GM18507 (cell line): ENCODE data around the gene CCDC3.

Experiments used
- DNase-seq: peaks from one replicate; pipeline ENCODE4 v3.0.0; 2011; ENCODE audit warnings: low read depth; ENCODE audit not compliant: insufficient read length; ENCODE audit errors: extremely low spot score
- FAIRE-seq: peaks from 2 replicates; lab custom pipeline; 2011; peaks lifted over from hg19 to GRCh38; lab: Jason Lieb, UNC

Gene CCDC3

GRCh38 chr10:12937527-12937926 lies 64.0 kb downstream of the CCDC3 start:
- FAIRE-seq (no peak), DNase-seq (no peak)

- DNase-seq (no peak), FAIRE-seq (no peak)
Observed at GRCh38 chr10:12934777-12935176, 66.7 kb downstream of the CCDC3 start.

- no peak for DNase-seq
- FAIRE-seq = no peak
Observed at GRCh38 chr10:12929381-12929780, 72.1 kb downstream of the CCDC3 start.

- no peak for DNase-seq
- no peak for FAIRE-seq
Observed at GRCh38 chr10:12928571-12928970, 72.9 kb downstream of the CCDC3 start.

- DNase-seq = no peak
- FAIRE-seq = no peak
Observed at GRCh38 chr10:12927896-12928295, 73.6 kb downstream of the CCDC3 start.

- no peak for DNase-seq
- no peak for FAIRE-seq
Observed at GRCh38 chr10:12925845-12926244, 75.7 kb downstream of the CCDC3 start.

- FAIRE-seq (no peak), DNase-seq (no peak)
Observed at GRCh38 chr10:12924911-12925310, 76.6 kb downstream of the CCDC3 start.

GRCh38 chr10:12922117-12922900 lies 79.2 kb downstream of the CCDC3 start:
- FAIRE-seq (no peak), DNase-seq (no peak)

- DNase-seq (no peak), FAIRE-seq (no peak)
Observed at GRCh38 chr10:12921163-12921562, 80.3 kb downstream of the CCDC3 start.

- FAIRE-seq (no peak), DNase-seq (no peak)
Observed at GRCh38 chr10:12919574-12919973, 81.9 kb downstream of the CCDC3 start.

GRCh38 chr10:12916587-12916986 lies 84.9 kb downstream of the CCDC3 start:
- FAIRE-seq (no peak), DNase-seq (no peak)

GRCh38 chr10:12915637-12916168 lies 85.8 kb downstream of the CCDC3 start:
- FAIRE-seq (no peak), DNase-seq (no peak)

GRCh38 chr10:12914111-12914510 lies 87.4 kb downstream of the CCDC3 start:
- DNase-seq = no peak
- FAIRE-seq = no peak

GRCh38 chr10:12911795-12912194 lies 89.7 kb downstream of the CCDC3 start:
- DNase-seq (no peak), FAIRE-seq (no peak)

GRCh38 chr10:12910835-12911234 lies 90.7 kb downstream of the CCDC3 start:
- DNase-seq = no peak
- no peak for FAIRE-seq

- DNase-seq (no peak), FAIRE-seq (no peak)
Observed at GRCh38 chr10:12909836-12910185, 91.7 kb downstream of the CCDC3 start.

GRCh38 chr10:12909182-12909835 lies 92.2 kb downstream of the CCDC3 start:
- FAIRE-seq (no peak), DNase-seq (no peak)

- FAIRE-seq (no peak), DNase-seq (no peak)
Observed at GRCh38 chr10:12908773-12909172, 92.7 kb downstream of the CCDC3 start.

GRCh38 chr10:12907656-12908055 lies 93.9 kb downstream of the CCDC3 start:
- no peak for FAIRE-seq
- DNase-seq = no peak

GRCh38 chr10:12906051-12906541 lies 95.4 kb downstream of the CCDC3 start:
- no peak for FAIRE-seq

GRCh38 chr10:12905067-12905466 lies 96.4 kb downstream of the CCDC3 start:
- FAIRE-seq (no peak), DNase-seq (no peak)

More at GRCh38 chr10:12906051-12906541, 95.4 kb downstream of the CCDC3 start:
- no peak for DNase-seq
